Tibial nerve (tissue), 4 donors: ENCODE data around the gene RWDD3. TPM values are rescaled to one million over a fixed set of nuclear protein-coding genes. Genes with fewer than 3 reads are reported as not detected.

Experiments
- DNase-seq, 2 donors: peaks; one replicate each; pipeline ENCODE4 v3.0.0-alpha.2; 2019; ENCODE audit warnings: low spot score in 2 of 2
- H3K27ac ChIP-seq, 4 donors: fragments of 200-600 bp; sonication (generic) in 3 of 4; one replicate each; pipeline ENCODE4 v1.5.1; 2017 to 2019; ENCODE audit warnings: mild to moderate bottlenecking in 1 of 4
- H3K27me3 ChIP-seq, 2 donors: fragments of 200-600 bp; sonication (generic) in 1 of 2; one replicate each; pipeline versions ENCODE4 v1.5.1 to v1.6.0; 2017 to 2019
- H3K36me3 ChIP-seq, 3 donors: fragments of 200-600 bp; sonication (generic); one replicate each; pipeline ENCODE4 v1.5.1; 2018 to 2019
- H3K4me1 ChIP-seq, 4 donors: fragments of 200-600 bp; sonication (generic) in 3 of 4; one replicate each; pipeline ENCODE4 v1.5.1; 2017 to 2019
- H3K4me3 ChIP-seq, 4 donors: fragments of 200-600 bp; sonication (generic) in 3 of 4; one replicate each; pipeline ENCODE4 v1.5.1; 2017 to 2019; ENCODE audit warnings: mild to moderate bottlenecking in 1 of 4, moderate library complexity in 1 of 4
- H3K9me3 ChIP-seq, 4 donors: fragments of 200-600 bp; sonication (generic) in 3 of 4; one replicate each; pipeline ENCODE4 v1.5.1; 2017 to 2019
- EP300 ChIP-seq, 2 donors: sonication (generic); formaldehyde crosslinking; IDR thresholded peaks; one replicate each; pipeline ENCODE4 v1.6.1; 2017; ENCODE audit warnings: antibody characterized with exemption in 2 of 2, mild to moderate bottlenecking in 1 of 2
- POLR2A ChIP-seq, 2 donors: fragments of 450-650 bp; IDR thresholded peaks; one replicate each; pipeline ENCODE4 v1.6.1; 2017; ENCODE audit warnings: antibody characterized with exemption in 2 of 2, mild to moderate bottlenecking in 2 of 2, moderate library complexity in 2 of 2
- WGBS, 2 donors: methylation state at CpG; one replicate each; pipeline ENCODE4 v1.1.5; 2018; 5-methylcytosine and 5-hydroxymethylcytosine counted together
- total RNA-seq, 4 donors: library from RNA; depleted of rRNA; stranded (reverse); fragments of >200 nt; gene quantifications; one replicate each; pipeline ENCODE4 v1.1.0, GENCODE V29; 2016
- TF ChIP-seq, protein P1 (sequence below), 5 experiments: fragments of 200-600 bp in 3 of 5; fragments of 450-650 bp in 2 of 5; sonication (generic) in 3 of 5; IDR thresholded peaks; one replicate each; pipeline ENCODE4 v1.5.1; 2016 to 2019; ENCODE audit warnings: antibody characterized with exemption in 5 of 5, mild to moderate bottlenecking in 3 of 5, moderate library complexity in 2 of 5

Gene RWDD3
- total RNA-seq, 4 donors from 2014 or later = 8.4 to 20.5 (median 15.4) TPM

DNA sequence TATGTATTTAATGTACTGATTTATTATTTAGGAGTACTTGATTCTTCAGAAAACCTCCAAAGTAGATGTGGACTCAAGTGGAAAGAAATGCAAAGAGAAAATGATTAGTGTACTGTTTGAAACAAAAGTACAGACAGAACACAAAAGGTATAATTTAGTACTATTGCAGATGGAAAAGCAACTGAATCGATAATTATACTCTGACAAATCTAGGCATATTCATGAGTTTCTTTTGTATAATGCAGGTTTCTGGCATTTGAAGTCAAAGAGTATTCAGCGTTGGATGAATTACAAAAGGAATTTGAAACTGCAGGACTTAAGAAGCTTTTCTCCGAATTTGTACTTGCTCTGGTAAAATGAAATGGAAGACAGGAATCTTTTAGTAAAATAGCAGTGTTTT lies 12.5 kb downstream of the RWDD3 start:
- no peak for DNase-seq
- peaks cover 0 to 13% (median 0%) of the 10 kb centered on the region in 4 donors for H3K9me3 ChIP-seq
- peaks cover 0 to 39% (median 0%) of the 10 kb centered on the region in 3 donors for H3K36me3 ChIP-seq
- no peaks in the 10 kb centered on the region for H3K27me3 ChIP-seq
- H3K27ac ChIP-seq = no peak overlapping the region
- no peak overlapping the region for H3K4me3 ChIP-seq
- H3K4me1 ChIP-seq = peaks cover 0 to 4% (median 0%) of the 10 kb centered on the region in 4 donors
- WGBS, 2 donors = 51% methylated on average over 3 of the region's 3 CpGs
- TF ChIP-seq EP300 (IDR thresholded peaks at IDR 0.05) (no peak), POLR2A (IDR thresholded peaks at IDR 0.05) (no peak)
- TF ChIP-seq, protein P1, sequence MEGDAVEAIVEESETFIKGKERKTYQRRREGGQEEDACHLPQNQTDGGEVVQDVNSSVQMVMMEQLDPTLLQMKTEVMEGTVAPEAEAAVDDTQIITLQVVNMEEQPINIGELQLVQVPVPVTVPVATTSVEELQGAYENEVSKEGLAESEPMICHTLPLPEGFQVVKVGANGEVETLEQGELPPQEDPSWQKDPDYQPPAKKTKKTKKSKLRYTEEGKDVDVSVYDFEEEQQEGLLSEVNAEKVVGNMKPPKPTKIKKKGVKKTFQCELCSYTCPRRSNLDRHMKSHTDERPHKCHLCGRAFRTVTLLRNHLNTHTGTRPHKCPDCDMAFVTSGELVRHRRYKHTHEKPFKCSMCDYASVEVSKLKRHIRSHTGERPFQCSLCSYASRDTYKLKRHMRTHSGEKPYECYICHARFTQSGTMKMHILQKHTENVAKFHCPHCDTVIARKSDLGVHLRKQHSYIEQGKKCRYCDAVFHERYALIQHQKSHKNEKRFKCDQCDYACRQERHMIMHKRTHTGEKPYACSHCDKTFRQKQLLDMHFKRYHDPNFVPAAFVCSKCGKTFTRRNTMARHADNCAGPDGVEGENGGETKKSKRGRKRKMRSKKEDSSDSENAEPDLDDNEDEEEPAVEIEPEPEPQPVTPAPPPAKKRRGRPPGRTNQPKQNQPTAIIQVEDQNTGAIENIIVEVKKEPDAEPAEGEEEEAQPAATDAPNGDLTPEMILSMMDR (IDR thresholded peaks at IDR 0.05) = no peak

DNA sequence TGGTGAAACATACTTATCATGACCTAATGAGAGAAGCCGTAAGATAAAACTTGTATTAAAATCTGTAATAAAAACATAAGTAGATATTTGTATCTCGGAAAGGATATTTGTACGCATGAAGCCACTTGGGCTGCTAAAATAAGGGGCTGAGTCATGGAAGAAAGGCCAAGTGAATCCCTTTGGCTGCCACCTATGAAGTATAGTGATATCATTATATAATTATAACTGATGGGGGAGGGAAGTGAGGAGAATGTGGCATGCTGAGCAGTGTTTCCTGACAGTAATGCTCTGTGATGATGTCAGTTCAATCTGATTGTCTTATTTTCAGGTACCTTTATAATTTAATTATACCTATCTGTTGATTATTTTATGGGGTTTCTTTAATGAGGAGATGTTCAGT lies 13.6 kb downstream of the RWDD3 start:
- peaks cover 0 to 4% (median 0%) of the 10 kb centered on the region in 4 donors for H3K4me1 ChIP-seq
- peaks cover 0 to 39% (median 0%) of the 10 kb centered on the region in 3 donors for H3K36me3 ChIP-seq
- no peak overlapping the region for H3K27ac ChIP-seq
- DNase-seq = no peak
- TF ChIP-seq EP300 (IDR thresholded peaks at IDR 0.05) = no peak
- no peak for TF ChIP-seq POLR2A (IDR thresholded peaks at IDR 0.05)
- TF ChIP-seq, protein P1 (IDR thresholded peaks at IDR 0.05) = no peak
- no peak overlapping the region for H3K4me3 ChIP-seq
- H3K9me3 ChIP-seq = peaks cover 0 to 2% (median 0%) of the 10 kb centered on the region in 4 donors
- no peaks in the 10 kb centered on the region for H3K27me3 ChIP-seq
- WGBS, 2 donors = 95 to 98% methylated on average over 3 of the region's 3 CpGs

DNA sequence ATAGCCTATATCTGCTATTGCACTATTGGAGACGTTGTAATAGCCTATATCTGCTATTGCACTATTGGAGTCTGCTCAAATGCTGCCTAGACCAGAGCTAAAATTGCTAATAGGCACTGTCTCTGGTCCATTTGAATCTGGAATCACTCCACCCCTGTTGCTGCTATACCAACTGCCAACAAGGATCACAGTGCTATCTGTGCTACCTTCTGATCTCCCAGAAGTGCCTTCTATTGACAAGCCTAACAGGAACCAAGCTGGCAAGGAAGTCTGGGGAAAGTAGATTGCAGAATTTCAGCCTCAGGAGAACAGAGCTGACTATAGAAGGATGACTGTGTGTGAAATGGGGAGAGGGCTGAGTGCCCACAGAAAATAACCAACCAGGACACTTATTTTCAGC lies 15.9 kb downstream of the RWDD3 start:
- no peak for DNase-seq
- no peak overlapping the region for H3K4me3 ChIP-seq
- H3K36me3 ChIP-seq = peaks cover 0 to 42% (median 0%) of the 10 kb centered on the region in 3 donors
- TF ChIP-seq EP300 (IDR thresholded peaks at IDR 0.05) (no peak), POLR2A (IDR thresholded peaks at IDR 0.05) (no peak)
- TF ChIP-seq, protein P1 (IDR thresholded peaks at IDR 0.05) = no peak
- no peaks in the 10 kb centered on the region for H3K4me1 ChIP-seq
- H3K9me3 ChIP-seq = peaks cover 0 to 7% (median 0%) of the 10 kb centered on the region in 4 donors
- 57 to 78% methylated on average over 1 of the region's 1 CpG for WGBS, 2 donors
- no peaks in the 10 kb centered on the region for H3K27me3 ChIP-seq
- no peak overlapping the region for H3K27ac ChIP-seq

DNA sequence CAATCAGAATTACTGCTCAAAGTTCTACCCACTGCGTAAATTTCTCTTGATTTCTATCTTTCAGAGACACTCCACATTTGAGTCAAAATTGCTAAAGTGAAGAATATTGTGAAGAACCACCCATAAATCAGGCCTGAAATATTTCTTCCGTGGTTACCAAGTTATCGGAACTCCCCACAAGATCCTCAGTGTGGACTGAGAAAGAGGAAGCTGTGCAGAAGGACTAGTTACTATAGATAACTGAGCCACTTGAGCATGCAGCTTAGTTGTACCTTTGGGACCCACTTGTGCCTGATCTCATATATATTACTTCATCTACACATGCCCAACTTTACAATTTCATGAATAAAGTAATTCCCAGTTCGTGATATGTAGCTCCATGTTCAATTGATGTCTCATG lies 18.4 kb downstream of the RWDD3 start:
- Histone ChIP-seq H3K36me3 (peaks cover 0 to 42% (median 0%) of the 10 kb centered on the region in 3 donors), H3K27me3 (no peaks in the 10 kb centered on the region), H3K9me3 (peaks cover 0 to 7% (median 0%) of the 10 kb centered on the region in 4 donors), H3K27ac (no peak overlapping the region), H3K4me1 (no peaks in the 10 kb centered on the region), H3K4me3 (no peak overlapping the region)
- DNase-seq = no peak
- WGBS, 2 donors = 88 to 90% methylated on average over 4 of the region's 4 CpGs
- TF ChIP-seq EP300 (IDR thresholded peaks at IDR 0.05) (no peak), POLR2A (IDR thresholded peaks at IDR 0.05) (no peak)
- TF ChIP-seq, protein P1 (IDR thresholded peaks at IDR 0.05) = no peak

DNA sequence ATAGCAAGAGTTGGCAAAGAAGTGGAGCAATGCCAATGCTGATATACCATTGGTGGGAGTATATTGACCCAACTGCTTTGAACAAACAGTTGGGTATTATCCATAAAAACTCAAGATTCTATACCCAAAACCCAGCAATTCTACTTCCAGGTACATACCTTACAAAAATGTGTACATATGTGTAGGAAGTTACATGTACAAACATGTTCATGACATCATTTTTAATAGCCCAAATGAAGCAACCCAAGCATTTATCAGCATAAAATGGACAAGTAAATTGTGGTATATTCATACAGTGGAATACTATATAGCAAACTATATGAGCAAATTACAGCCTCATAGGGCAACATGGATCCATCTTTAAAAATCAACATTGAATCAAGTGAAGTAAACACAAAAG lies 20.9 kb downstream of the RWDD3 start:
- TF ChIP-seq POLR2A (IDR thresholded peaks at IDR 0.05) = no peak
- TF ChIP-seq, protein P1 (IDR thresholded peaks at IDR 0.05) = no peak
- no peak for TF ChIP-seq EP300 (IDR thresholded peaks at IDR 0.05)
- Histone ChIP-seq H3K4me3 (no peak overlapping the region), H3K27ac (no peak overlapping the region), H3K4me1 (no peaks in the 10 kb centered on the region), H3K27me3 (no peaks in the 10 kb centered on the region), H3K9me3 (peaks cover 0 to 7% (median 0%) of the 10 kb centered on the region in 4 donors), H3K36me3 (peaks cover 0 to 30% (median 0%) of the 10 kb centered on the region in 3 donors)
- no peak for DNase-seq
